K562 (cell line): ENCODE measurements around the gene RPL14.

ENCODE experiments used
- GATA2 ChIP-seq: sonication (generic); formaldehyde crosslinking; IDR thresholded peaks from 2 replicates; pipeline ENCODE4 v1.4.0; 2020; ENCODE audit warnings: mild to moderate bottlenecking, missing genetic modification reagents
- KLF1 ChIP-seq: fragments of 450-650 bp; IDR thresholded peaks from 2 replicates; pipeline ENCODE4 v1.6.1; 2016; ENCODE audit warnings: missing genetic modification characterization, missing compliant biosample characterization
- NFYB ChIP-seq: IDR thresholded peaks from 2 replicates; pipeline ENCODE4 v1.6.1; 2011; ENCODE audit warnings: mild to moderate bottlenecking, moderate library complexity; ENCODE audit not compliant: insufficient read length; ENCODE audit errors: extremely low read depth
- SNAPC5 ChIP-seq: fragments of 250-450 bp; sonication (Bioruptor Pico); IDR thresholded peaks from 2 replicates; pipeline ENCODE4 v1.8.0; 2021; ENCODE audit warnings: moderate library complexity, mild to moderate bottlenecking, inconsistent platforms
- ZBTB8A ChIP-seq: fragments of 450-650 bp; IDR thresholded peaks from 2 replicates; pipeline ENCODE4 v1.6.1; 2018; ENCODE audit warnings: mild to moderate bottlenecking, moderate library complexity; ENCODE audit not compliant: partially characterized antibody

DNA sequence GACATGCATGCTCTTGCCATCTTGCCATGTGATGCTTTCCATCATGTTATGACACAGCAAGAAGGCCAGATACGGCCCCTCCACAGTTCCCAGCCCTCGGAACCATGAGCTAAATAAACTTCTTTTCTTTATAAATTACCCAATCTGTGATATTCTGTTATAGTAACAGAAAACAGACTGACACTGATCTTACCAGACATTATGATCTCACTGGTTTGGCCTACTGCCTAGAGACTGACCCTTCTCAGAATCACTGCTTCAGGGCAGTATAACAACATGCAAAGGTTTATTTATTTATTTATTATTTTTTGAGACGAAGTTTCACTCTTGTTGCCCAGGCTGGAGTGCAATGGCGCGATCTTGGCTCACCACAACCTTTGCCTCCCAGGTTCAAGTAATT, 33.8 kb downstream of the RPL14 start:
- TF ChIP-seq NFYB = no peak
- no peak for TF ChIP-seq KLF1
- TF ChIP-seq ZBTB8A = no peak
- no peak for TF ChIP-seq SNAPC5 (CRISPR knock-in tag)
- TF ChIP-seq GATA2 (CRISPR knock-in tag) = no peak
